HG02571 (cell line): ENCODE measurements around the gene MYZAP.
"Not testable (repeated sequence)": the region's sequence is repeated elsewhere in the genome, so short reads cannot be mapped to it uniquely, and the experiment has no call there.

Experiments used
- ATAC-seq: cut with Tn5 transposase; IDR thresholded peaks from one replicate; pipeline ENCODE4 v1.9.1; 2021; ENCODE audit warnings: mild to moderate bottlenecking, moderate library complexity; ENCODE audit not compliant: unreplicated experiment

MYZAP gene

GRCh38 chr15:57592426-57592825, 722 bp downstream of the MYZAP start:
- no peak for ATAC-seq

GRCh38 chr15:57592836-57593420, 1.2 kb downstream of the MYZAP start:
- no peak for ATAC-seq

- ATAC-seq = no peak
Measured at GRCh38 chr15:57594479-57594878, 2.8 kb downstream of the MYZAP start.

GRCh38 chr15:57595011-57595866, 3.5 kb downstream of the MYZAP start:
- ATAC-seq = no peak

GRCh38 chr15:57596301-57596855, 4.7 kb downstream of the MYZAP start:
- no peak for ATAC-seq

GRCh38 chr15:57596978-57597377, 5.3 kb downstream of the MYZAP start:
- ATAC-seq = no peak

GRCh38 chr15:57597431-57597830, 5.7 kb downstream of the MYZAP start:
- ATAC-seq = no peak

GRCh38 chr15:57598346-57598745, 6.6 kb downstream of the MYZAP start:
- no peak for ATAC-seq

GRCh38 chr15:57599296-57599810, 7.6 kb downstream of the MYZAP start:
- no peak for ATAC-seq

- no peak for ATAC-seq
Measured at GRCh38 chr15:57600197-57600596, 8.5 kb downstream of the MYZAP start.

- no peak for ATAC-seq
Measured at GRCh38 chr15:57604507-57604906, 12.8 kb downstream of the MYZAP start.

GRCh38 chr15:57605491-57605890, 13.8 kb downstream of the MYZAP start:
- no peak for ATAC-seq

- no peak for ATAC-seq
Measured at GRCh38 chr15:57606048-57606447, 14.3 kb downstream of the MYZAP start.

GRCh38 chr15:57606816-57607215, 15.1 kb downstream of the MYZAP start:
- no peak for ATAC-seq

GRCh38 chr15:57607570-57608000, 15.9 kb downstream of the MYZAP start:
- no peak for ATAC-seq

- ATAC-seq = no peak
Measured at GRCh38 chr15:57609805-57610529, 18.3 kb downstream of the MYZAP start.

GRCh38 chr15:57611123-57611522, 19.4 kb downstream of the MYZAP start:
- ATAC-seq = no peak

- no peak for ATAC-seq
Measured at GRCh38 chr15:57611938-57612337, 20.2 kb downstream of the MYZAP start.

GRCh38 chr15:57614241-57614640, 22.5 kb downstream of the MYZAP start:
- ATAC-seq = no peak

- not testable (repeated sequence) for ATAC-seq
Measured at GRCh38 chr15:57615951-57616496, 24.3 kb downstream of the MYZAP start.

GRCh38 chr15:57618325-57618724, 26.6 kb downstream of the MYZAP start:
- no peak for ATAC-seq
